HG03159 (cell line): ENCODE data around the gene LSM3.

Experiments used
- ATAC-seq: cut with Tn5 transposase; IDR thresholded peaks from one replicate; pipeline ENCODE4 v1.9.1; 2021; ENCODE audit warnings: mild to moderate bottlenecking, moderate library complexity; ENCODE audit not compliant: unreplicated experiment

LSM3 gene

GRCh38 chr3:14156843-14157561 lies 21.6 kb upstream of the LSM3 start:
- ATAC-seq: no peak

GRCh38 chr3:14157951-14158350 lies 20.7 kb upstream of the LSM3 start:
- no peak for ATAC-seq

GRCh38 chr3:14158370-14158769 lies 20.2 kb upstream of the LSM3 start:
- ATAC-seq: no peak

GRCh38 chr3:14159426-14159825 lies 19.2 kb upstream of the LSM3 start:
- ATAC-seq: no peak

GRCh38 chr3:14161282-14161681 lies 17.3 kb upstream of the LSM3 start:
- ATAC-seq: no peak

- no peak for ATAC-seq
These were observed 16.4 kb upstream of the LSM3 start for GRCh38 chr3:14162178-14162577.

- no peak for ATAC-seq
These were observed 11.6 kb upstream of the LSM3 start for GRCh38 chr3:14166877-14167603.

GRCh38 chr3:14169435-14169834 lies 9.2 kb upstream of the LSM3 start:
- ATAC-seq: no peak

GRCh38 chr3:14169871-14170270 lies 8.7 kb upstream of the LSM3 start:
- ATAC-seq: no peak

- ATAC-seq: no peak
These were observed 8.0 kb upstream of the LSM3 start for GRCh38 chr3:14170531-14171159.

- no peak for ATAC-seq
These were observed 6.1 kb upstream of the LSM3 start for GRCh38 chr3:14172496-14172895.

- no peak for ATAC-seq
These were observed 4.1 kb upstream of the LSM3 start for GRCh38 chr3:14174483-14174882.

GRCh38 chr3:14175383-14176037 lies 3.1 kb upstream of the LSM3 start:
- ATAC-seq: no peak

- peak; percentile 0 for ATAC-seq
These were observed 904 bp upstream of the LSM3 start for GRCh38 chr3:14177580-14178246.

GRCh38 chr3:14179114-14179465 lies 473 bp downstream of the LSM3 start:
- ATAC-seq: no peak

- ATAC-seq: no peak
These were observed 1.2 kb downstream of the LSM3 start for GRCh38 chr3:14179795-14180194.

GRCh38 chr3:14181253-14181652 lies 2.6 kb downstream of the LSM3 start:
- ATAC-seq: no peak

GRCh38 chr3:14183015-14183577 lies 4.5 kb downstream of the LSM3 start:
- ATAC-seq: no peak

GRCh38 chr3:14186854-14187458 lies 8.3 kb downstream of the LSM3 start:
- no peak for ATAC-seq

GRCh38 chr3:14188041-14188754 lies 9.6 kb downstream of the LSM3 start:
- no peak for ATAC-seq
